Esophagus muscularis mucosa (tissue), 4 donors: Measurements from ENCODE around the gene AGK.

Experiments used
- CTCF ChIP-seq, 3 experiments: fragments of 200-600 bp in 2 of 3; fragments of 450-650 bp in 1 of 3; sonication (generic) in 2 of 3; IDR thresholded peaks; one replicate each; pipeline ENCODE4 v1.5.1; 2017 to 2019; ENCODE audit warnings: antibody characterized with exemption in 3 of 3, mild to moderate bottlenecking in 2 of 3, moderate library complexity in 1 of 3
- EP300 ChIP-seq: sonication (generic); formaldehyde crosslinking; IDR thresholded peaks from one replicate; pipeline ENCODE4 v1.6.1; 2017; ENCODE audit warnings: antibody characterized with exemption
- POLR2A ChIP-seq: fragments of 450-650 bp; IDR thresholded peaks from one replicate; pipeline ENCODE4 v1.6.1; 2017; ENCODE audit warnings: antibody characterized with exemption, moderate library complexity, mild to moderate bottlenecking, low read depth
- POLR2AphosphoS5 ChIP-seq, 2 donors: sonication (generic); formaldehyde crosslinking; IDR thresholded peaks; one replicate each; pipeline ENCODE4 v1.6.1; 2017; ENCODE audit warnings: antibody characterized with exemption in 2 of 2

GRCh38 chr7:141573511-141573910 is 22.3 kb downstream of the AGK start:
- TF ChIP-seq CTCF (IDR thresholded peaks at IDR 0.05): no peak
- TF ChIP-seq POLR2A: no peak
- no peak for TF ChIP-seq POLR2AphosphoS5 (IDR thresholded peaks at IDR 0.05)
- no peak for TF ChIP-seq EP300
